Measurements from ENCODE around the gene ENPP7.

Gene ENPP7

DNA sequence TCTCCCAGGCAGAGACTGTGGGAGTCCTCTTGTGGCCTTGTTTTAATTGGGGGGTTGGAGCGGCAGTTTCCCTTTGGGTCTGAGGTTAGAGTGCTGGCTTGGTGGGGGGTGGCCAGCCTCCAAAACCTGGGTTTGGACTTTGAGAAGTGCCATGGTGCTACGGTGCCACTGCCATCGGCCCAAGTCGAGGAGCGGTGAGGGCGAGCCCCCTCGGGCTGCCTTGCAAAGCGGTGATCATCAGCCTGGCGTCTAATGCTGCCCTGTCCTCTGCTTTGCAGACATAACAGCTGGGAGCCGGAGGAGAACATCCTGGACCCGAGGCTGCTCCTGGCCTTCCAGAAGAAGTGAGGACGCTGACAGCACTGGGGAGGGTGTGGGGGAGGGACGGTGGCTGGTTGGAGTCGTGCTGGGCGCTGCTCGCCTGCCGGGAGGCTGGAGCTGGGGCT lies 48.4 kb downstream of the ENPP7 start:
- no peak for DNase-seq

DNA sequence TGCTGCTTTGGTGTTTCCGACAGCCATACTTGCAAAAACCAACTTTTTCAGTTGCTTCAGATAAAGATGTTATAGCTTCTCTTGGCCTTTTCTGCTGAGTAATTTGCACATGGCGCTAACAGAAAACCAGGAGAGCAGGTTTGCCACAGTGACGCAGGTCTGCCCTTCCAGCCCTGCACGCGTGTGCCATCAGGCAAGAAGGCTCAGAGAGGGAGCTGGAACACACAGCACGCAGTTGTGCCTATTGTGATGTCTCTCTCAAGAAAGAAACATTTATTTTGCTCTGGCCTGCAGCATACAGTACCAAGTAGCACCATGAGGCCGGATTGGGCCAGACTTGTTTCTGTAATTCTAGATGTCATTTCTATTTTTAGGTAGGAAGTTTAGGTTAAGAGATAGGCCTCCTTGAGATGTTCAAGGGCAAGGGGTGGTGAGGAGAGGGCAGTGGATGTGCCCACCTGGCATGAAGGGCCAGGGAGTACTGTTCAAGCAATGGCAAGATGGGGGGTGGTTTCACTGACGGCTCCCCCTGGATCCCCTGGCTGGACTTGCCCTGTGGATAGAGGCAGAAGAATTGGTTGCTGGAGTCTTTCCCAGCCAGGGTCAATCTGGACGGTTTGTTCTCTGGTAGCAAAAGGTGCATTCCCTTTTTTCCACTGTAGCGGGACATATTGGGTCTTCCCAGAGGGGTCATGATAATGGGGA lies 49.1 kb downstream of the ENPP7 start:
- no peak for DNase-seq

DNA sequence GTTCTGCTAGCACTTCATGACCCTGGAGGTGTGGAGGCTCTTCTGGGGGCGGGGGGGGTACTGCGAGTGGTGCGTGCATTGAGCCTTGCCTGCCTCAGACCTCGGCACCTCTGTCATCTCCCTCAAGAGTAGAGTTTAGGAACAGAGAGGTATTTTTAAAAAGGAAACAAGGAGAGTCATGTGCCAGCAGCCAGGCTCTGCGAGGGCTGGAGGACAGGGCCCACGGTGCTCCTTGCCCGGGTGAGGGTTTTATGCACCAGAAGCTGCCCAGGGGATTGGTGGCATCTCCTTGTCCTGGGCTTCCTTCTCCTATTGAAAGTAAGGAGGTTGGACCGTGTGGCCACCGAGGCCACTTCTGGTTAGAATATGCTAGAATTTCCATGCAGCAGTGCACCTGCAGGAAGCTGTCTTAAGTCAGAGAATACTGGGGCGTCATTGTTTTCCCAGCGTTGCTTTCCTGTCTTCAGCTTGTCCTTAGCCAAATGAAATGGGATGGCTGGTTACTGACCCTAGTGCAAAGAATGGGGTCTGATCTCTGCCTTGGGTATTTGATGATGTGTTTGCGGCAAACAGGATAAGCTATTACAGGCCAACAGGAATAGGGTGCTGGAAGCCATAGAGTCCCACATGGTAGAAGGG lies 50.4 kb downstream of the ENPP7 start:
- no peak for DNase-seq

DNA sequence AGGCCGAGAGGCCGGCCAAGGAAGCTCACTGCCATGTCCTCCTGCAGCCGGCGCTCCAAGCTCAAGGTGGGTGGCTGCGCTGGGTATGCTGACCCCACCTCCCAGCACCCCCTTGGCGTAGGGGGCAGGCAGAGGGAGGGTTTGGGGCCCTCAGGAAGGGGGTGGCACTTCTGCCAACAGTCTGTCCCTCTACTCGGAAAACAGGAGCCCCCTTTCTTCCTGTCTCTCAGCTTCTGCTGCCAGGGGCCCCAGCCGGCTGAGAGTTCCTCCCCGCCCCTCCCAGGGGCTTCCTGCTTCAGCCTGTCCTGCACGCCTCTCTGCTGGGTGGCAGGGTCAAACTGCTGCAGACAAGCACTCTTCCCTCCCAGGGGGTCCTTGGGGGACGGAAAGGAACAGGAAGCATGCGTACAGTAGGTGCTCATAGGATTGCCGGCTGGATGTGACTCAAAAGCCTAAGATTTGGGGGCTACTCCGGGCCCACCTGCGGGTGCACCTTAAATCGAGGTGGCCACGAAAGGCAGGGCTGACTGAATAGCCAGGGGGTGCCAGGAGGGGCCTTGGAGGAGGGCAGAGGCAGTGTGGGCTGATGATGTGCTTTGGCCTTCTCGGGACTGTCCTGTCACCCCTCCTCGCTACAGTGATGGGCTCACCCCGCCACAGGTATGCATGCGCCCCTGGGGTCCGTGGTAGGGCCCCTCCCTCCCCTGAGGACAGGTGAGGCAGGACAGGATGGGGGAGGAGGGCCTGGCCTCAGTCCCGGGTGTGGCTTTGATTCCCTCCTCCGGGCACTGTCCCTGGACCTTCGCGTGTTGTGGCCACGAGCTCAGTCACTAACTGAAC lies 51.2 kb downstream of the ENPP7 start:
- DNase-seq, result no peak

DNA sequence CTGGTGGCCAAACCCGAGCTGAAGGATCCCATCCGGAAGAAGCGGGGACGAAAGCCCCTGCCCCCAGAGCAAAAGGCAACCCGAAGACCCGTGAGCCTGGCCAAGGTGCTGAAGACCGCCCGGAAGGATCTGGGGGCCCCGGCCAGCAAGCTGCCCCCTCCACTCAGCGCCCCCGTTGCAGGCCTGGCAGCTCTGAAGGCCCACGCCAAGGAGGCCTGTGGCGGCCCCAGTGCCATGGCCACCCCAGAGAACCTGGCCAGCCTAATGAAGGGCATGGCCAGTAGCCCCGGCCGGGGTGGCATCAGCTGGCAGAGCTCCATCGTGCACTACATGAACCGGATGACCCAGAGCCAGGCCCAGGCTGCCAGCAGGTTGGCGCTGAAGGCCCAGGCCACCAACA lies 53.1 kb downstream of the ENPP7 start:
- DNase-seq, result no peak

DNA sequence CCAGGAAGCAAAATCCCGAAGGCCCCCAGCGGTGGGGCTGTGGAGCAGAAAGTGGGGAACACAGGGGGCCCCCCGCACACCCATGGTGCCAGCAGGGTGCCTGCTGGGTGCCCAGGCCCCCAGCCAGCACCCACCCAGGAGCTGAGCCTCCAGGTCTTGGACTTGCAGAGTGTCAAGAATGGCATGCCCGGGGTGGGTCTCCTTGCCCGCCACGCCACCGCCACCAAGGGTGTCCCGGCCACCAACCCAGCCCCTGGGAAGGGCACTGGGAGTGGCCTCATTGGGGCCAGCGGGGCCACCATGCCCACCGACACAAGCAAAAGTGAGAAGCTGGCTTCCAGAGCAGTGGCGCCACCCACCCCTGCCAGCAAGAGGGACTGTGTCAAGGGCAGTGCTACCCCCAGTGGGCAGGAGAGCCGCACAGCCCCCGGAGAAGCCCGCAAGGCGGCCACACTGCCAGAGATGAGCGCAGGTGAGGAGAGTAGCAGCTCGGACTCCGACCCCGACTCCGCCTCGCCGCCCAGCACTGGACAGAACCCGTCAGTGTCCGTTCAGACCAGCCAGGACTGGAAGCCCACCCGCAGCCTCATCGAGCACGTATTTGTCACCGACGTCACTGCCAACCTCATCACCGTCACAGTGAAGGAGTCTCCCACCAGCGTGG lies 53.7 kb downstream of the ENPP7 start:
- no peak for DNase-seq

DNA sequence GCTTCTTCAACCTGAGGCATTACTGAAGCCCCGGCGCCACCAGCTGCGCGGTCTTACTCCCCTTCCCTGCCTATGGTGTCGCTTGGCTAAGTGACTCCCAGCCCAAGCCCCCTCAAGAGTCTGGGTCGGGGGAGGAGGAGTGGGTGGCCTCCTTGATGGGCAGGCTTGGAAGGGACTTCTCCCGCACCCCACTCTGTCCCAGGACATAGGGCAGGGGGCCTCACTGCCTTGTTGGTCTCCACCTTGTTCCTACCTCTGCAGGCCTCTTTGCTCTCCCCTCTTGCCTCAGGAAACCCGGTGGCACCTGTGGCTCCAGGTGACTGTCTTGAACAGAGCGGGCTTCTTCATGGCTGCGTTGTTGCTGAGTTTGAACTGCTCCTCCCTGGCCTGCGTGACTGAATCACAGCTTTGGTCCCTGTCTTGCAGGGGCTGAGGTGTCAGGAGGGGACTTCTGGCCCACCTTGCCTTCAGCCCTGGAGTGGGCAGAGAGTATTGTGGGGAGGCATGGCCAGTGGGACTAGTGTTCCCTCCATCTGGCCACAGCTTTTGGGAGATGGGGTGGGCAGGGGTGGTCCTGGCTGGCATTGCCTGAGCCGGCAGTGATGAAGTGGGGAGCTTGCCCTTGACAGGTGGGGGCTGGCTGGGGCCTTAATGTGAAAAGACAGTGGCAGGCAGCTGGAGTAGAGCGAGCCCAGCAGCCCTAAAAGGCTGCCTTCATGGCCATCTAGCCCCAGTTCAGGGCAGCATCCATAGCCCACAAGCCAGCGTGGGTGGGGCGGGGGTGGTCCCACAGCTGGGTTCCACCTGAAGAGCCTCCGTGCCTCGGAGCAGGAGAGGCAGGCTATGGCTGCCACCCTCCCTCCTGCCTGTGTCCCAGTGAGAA lies 54.5 kb downstream of the ENPP7 start:
- no peak for DNase-seq

DNA sequence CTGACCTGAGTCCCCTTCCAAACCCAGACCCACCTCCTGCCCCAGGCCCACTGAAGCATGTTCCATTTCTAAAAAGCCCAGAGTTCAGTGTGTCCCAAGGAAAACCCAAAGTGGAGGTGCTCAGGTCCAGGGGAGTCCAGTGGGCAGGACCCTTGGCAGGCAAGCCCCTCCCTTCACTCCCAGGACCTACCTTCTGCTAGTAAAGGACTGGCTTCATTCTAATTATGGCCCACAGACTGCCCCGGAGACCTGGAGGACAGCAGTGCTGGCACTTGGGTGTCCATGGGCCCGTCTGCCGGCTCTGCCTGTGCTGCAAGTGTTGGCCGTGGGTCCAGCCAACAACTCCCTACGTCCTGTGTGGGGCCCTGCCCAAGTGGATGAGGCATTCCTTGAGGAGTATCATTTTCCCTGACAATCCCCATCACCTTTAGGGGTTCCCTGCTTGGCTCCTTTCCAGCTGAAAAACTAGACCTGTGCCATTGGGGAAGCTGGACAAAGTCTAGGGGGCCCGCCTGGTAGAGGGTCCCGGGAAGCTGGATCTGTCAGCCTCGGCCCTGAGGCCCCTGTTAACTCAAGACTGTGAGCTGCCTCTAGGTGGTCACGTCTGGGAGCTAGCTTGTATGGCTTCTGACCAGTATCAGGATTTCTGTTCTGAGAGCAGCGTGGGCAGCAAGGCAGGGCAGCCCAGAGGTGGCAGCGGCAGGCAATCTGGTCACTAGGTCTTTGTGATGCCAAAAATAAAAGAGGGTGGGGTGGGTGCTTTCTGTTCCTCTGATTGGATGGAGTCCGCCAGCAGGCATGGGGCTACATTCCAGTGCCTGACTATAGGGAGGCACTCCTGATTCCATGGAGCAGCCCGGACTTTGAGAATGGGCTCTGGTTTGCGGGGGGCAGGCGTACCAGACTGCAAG lies 55.4 kb downstream of the ENPP7 start:
- DNase-seq, result no peak

DNA sequence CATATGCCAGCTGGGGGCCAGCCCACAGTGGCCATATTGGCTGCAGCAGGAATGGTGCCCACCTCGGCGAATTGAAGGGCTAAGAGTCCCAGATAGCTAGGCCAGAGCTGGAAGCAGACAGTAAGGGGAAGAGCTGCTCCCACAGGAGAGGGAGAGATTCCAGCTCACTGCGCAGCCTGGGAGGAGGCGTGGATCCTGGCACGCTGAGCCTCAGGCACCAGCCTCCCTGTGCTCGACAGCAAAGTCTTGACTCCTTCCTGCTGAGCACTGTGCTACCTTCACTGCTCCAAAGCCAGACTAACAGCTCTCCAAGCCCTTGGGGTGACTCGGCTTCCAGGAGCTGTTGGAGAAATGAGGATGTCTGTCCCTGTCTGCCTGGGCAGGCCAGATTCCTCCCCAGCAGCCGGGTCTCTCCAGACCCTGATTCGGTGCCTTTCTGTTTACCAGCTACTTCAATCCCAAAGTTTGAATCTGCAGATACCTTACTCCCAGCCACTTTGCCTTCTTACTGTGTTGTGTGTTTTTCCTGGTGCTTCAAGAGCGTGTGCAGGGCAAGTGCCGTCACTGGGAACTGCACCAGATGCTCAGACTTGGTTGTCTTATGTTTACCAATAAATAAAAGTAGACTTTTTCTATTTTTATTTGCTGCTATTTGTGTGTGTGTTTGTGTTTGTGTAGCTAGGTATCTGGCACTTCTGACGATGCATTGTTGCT lies 56.3 kb downstream of the ENPP7 start:
- DNase-seq, result no peak

DNA sequence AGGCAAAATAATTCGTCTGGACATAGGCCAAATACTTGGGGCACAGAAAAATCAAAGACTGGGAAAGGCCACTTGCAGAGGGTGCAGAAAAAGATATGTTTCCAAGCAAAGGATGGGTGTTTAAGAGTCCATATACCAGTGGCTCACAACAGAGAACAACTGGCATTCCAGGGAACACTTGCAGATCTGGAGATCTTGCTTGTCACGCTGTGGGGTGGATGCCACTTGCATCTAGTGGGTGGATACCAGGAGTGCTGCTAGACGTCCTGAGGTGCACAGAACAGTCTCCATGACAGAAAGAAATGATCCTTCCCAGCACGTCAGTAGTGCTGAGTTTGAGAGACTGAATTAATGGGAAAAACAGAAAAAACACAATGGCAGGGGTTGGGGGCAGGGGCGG lies 57.7 kb downstream of the ENPP7 start:
- DNase-seq, result no peak

DNA sequence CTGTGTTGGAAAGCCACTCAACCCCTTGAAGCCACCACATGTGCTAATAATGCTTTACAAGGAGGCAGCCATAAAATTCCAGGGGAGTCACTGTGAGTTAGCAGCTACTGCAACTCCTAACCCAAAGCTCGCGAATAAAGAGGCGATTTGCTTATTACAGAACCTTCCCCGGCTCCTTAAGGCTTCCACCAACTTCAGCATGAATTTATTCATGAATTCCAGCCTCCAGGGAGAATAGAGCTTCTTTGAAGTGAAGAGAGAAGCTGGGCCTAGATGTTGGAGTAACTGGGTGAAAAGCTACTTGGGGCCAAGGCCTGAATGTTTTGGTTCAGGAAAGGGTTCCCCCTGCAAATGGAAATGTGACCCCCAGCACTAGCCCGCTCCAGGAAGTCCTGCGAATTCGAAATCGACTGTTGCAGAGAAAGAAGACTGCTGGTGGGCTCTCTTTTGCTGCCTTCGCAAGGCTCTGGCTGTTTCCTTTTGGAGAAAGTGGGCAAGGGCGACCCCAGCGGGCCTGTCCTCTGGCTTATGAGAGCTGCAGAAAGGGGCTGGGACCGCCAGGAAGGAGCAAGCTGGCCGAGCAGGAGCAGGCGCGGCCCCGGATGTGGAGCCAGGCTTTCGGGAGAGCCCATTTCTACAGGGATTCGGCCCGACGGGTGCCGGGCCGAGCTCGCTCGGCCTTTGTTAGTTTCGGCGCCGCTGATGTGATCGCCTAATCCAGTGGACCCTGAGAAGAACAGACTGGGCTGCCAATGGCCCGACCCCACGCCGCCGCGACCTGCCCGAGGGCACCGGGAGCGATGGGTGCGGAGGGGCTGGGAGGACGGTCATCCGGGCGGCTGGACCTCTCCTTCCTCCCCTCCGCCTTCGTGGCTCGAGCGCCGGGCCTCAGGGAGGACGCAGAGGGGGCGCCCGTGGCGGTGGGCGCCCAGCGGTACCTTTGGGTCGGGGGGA lies 58.5 kb downstream of the ENPP7 start:
- DNase-seq, result no peak

DNA sequence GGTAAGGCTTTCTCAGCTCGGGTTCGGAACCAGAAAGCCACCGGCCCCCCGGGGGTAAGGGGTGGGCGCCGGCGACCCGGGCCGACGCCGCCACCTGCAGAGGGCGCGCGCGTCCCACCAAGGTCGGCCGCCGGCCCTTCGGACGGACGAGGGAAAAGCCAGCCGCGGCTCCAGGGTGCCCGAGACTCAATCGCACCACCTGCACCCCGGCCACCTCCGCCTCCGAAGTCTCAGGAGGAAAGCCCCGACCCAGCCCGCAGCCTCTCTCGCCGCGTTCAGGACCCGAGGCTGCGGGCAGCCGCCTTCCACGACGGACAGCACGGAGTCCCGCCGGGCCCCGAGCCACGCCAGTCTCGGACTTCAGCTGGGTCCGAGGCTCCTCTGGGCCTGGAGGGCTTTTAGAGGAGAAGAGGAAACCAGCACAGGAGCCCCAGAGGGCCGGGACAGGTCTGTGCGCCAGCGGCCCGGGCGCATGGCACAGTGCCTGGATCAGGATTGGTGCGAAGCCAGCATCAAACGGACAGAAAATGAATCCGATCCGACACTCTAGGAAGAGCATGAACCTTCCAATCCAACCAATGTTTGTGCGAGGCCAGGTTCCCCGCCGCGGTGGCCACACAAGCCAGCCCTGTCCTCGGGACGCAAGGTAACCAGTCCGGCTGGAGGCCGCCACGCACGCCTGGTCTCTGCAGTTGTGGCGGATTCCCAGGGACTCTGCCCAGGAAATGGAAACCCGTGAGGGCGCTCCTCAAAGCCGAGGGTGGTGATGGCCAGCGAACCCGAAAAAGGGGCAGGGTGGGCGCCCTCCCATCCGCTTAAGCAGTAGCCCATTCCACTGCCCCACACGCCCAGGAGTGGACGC lies 59.4 kb downstream of the ENPP7 start:
- no peak for DNase-seq

DNA sequence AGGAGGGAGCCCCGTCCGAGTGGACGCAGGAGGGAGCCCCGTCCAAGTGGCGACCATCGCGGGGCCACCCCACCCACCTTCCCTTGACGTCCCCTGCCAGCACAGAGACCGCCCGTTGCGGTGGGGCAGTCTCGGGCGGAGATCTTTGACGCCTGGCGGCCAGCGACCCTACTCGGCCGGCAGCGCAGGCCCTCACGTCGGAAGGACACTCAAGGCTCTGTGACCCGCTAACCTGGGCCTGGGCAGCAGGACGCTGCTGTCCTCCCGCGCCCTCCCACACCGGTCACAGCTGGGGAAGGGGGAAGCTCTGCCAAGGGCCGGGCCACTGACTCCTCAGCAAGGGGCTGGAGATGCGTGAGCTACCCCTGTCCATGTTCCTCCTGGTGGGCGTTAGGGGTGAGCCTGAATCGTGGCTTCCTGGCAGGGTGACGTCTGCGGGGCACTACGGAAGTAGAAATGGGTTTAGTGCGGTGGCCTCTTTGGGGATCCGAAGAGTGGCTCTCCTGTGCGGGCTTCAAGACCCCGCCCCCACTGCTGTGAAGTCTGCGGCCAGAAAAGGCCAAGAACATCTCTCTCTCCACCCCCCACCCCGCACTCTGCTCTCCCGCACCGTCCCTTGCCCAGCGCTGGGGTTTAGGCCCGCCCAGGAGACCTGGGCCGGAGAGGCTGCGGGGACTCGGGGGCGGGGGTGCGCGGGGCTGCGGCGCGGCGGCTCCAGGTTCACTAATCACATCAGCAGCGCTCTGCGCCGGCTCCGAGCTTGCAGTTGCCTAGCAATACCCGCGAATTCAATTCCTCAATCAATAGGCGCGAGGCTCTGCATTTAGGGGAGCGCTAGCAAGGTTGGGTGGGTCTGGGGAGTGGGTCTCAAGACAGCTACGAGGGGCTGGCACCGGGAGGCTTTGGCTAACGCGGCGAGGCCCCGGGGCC lies 60.3 kb downstream of the ENPP7 start:
- DNase-seq, result no peak

DNA sequence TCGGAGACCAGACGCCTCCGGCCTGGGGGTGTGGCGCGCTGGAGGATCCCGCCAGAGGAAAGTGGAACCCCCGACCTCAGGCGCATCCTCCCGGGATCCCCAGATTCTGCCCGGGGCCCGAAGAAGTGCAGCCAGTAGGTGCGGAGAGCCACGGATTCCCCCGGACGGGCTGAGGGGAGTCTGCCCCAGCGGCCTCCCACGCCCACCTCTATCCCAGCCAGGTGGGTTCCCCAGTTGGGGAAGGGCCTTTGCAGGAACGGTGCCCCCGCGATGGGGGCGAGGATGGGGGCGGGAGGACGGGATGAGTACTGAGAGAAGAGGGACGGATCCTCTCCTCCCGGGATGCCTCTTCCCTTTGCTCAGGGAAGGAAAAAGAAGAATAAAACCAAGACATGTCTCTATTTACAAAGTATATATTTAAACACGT lies 61.0 kb downstream of the ENPP7 start:
- DNase-seq, result no peak
